Activated gamma-delta T cell (primary cell): ENCODE data around the gene VPS13C.

Experiments
- DNase-seq: peaks from one replicate; lab custom pipeline; 2025; lab: John Stamatoyannopoulos, UW

Gene VPS13C

GRCh38 chr15:61856295-61856694, 204.0 kb downstream of the VPS13C start:
- DNase-seq = no peak

- DNase-seq = no peak
Observed at GRCh38 chr15:61853195-61853594, 207.1 kb downstream of the VPS13C start.

GRCh38 chr15:61851955-61852354, 208.3 kb downstream of the VPS13C start:
- DNase-seq = no peak

GRCh38 chr15:61849447-61849846, 210.8 kb downstream of the VPS13C start:
- DNase-seq = no peak

GRCh38 chr15:61841466-61841865, 218.8 kb downstream of the VPS13C start:
- DNase-seq = no peak

GRCh38 chr15:61840090-61840489, 220.2 kb downstream of the VPS13C start:
- no peak for DNase-seq

- no peak for DNase-seq
Observed at GRCh38 chr15:61839546-61839945, 220.7 kb downstream of the VPS13C start.

- no peak for DNase-seq
Observed at GRCh38 chr15:61835496-61836106, 224.6 kb downstream of the VPS13C start.

- DNase-seq = no peak
Observed at GRCh38 chr15:61835029-61835428, 225.2 kb downstream of the VPS13C start.

- DNase-seq = peak; percentile 26
Observed at GRCh38 chr15:61834076-61834697, 226.1 kb downstream of the VPS13C start.

GRCh38 chr15:61832223-61832622, 228.0 kb downstream of the VPS13C start:
- no peak for DNase-seq

GRCh38 chr15:61831505-61831921, 228.7 kb downstream of the VPS13C start:
- no peak for DNase-seq

GRCh38 chr15:61830536-61831330, 229.5 kb downstream of the VPS13C start:
- no peak for DNase-seq

- DNase-seq = no peak
Observed at GRCh38 chr15:61829514-61829889, 230.7 kb downstream of the VPS13C start.

- DNase-seq = no peak
Observed at GRCh38 chr15:61828860-61829513, 231.3 kb downstream of the VPS13C start.

GRCh38 chr15:61828008-61828407, 232.2 kb downstream of the VPS13C start:
- DNase-seq = no peak

GRCh38 chr15:61827131-61827530, 233.1 kb downstream of the VPS13C start:
- DNase-seq = no peak

GRCh38 chr15:61824291-61824690, 236.0 kb downstream of the VPS13C start:
- DNase-seq = no peak

GRCh38 chr15:61822511-61822910, 237.7 kb downstream of the VPS13C start:
- DNase-seq = no peak

GRCh38 chr15:61820951-61821350, 239.3 kb downstream of the VPS13C start:
- DNase-seq = no peak

GRCh38 chr15:61820212-61820611, 240.0 kb downstream of the VPS13C start:
- DNase-seq = no peak

GRCh38 chr15:61819386-61819785, 240.9 kb downstream of the VPS13C start:
- DNase-seq = no peak

- no peak for DNase-seq
Observed at GRCh38 chr15:61818801-61819200, 241.4 kb downstream of the VPS13C start.
